SK-N-SH (cell line): Measurements from ENCODE around the gene CAD. TPM values are rescaled to one million over a fixed set of nuclear protein-coding genes. Genes with fewer than 3 reads are reported as not detected.

ENCODE experiments used
- CTCF ChIA-PET: fragments of 300-600, 350-600 bp; formaldehyde crosslinking; extraction: SDS; loops from one replicate; lab custom pipeline; 2021; lab: Yijun Ruan, JAX
- POLR2A ChIA-PET: fragments of 350-600 bp; sonication (Branson Sonifier 250); formaldehyde crosslinking; extraction: SDS; loops from one replicate; lab custom pipeline; 2020; ENCODE audit warnings: antibody characterized with exemption, inconsistent platforms; lab: Yijun Ruan, JAX
- DNase-seq: peaks from one replicate; pipeline ENCODE4 v3.0.0; 2012
- H2AFZ ChIP-seq: fragments of 200-600 bp; sonication (generic); 2 replicates; pipeline ENCODE4 v1.8.1; 2016; ENCODE audit warnings: antibody characterized with exemption, mild to moderate bottlenecking, low read depth
- H3F3A ChIP-seq: fragments of 200-600 bp; sonication (generic); replicated peaks from 2 replicates; pipeline ENCODE3; 2016; ENCODE audit warnings: antibody characterized with exemption, mild to moderate bottlenecking; ENCODE audit not compliant: insufficient read depth
- H3K27ac ChIP-seq, 2 experiments: fragments of 200-500 bp in 1 of 2; fragments of 200-600 bp in 1 of 2; sonication (Bioruptor generic) in 1 of 2; sonication (generic), shearing (Covaris generic) in 1 of 2; 2 replicates each; pipeline versions ENCODE4 v1.5.1 to v1.6.1; 2014 to 2016; ENCODE audit warnings: low read depth in 2 of 2, inconsistent platforms in 1 of 2, low read length in 1 of 2, mild to moderate bottlenecking in 1 of 2, mixed read lengths in 1 of 2
- H3K27me3 ChIP-seq: fragments of 200-600 bp; sonication (generic), shearing (Covaris generic); 2 replicates; pipeline ENCODE4 v1.6.1; 2016; ENCODE audit warnings: mixed run types; ENCODE audit not compliant: insufficient read depth
- H3K36me3 ChIP-seq, 2 experiments: fragments of 200-500 bp in 1 of 2; fragments of 200-600 bp in 1 of 2; sonication (Bioruptor generic) in 1 of 2; sonication (generic) in 1 of 2; replicated peaks in 1 of 2; 2 replicates each; pipeline versions ENCODE3 to v1.5.1; 2014 to 2016; ENCODE audit warnings: low read length in 1 of 2, mild to moderate bottlenecking in 1 of 2; ENCODE audit not compliant: insufficient read depth in 2 of 2, control insufficient read depth in 1 of 2
- H3K4me1 ChIP-seq, 2 experiments: fragments of 200-500 bp in 1 of 2; fragments of 200-600 bp in 1 of 2; sonication (Bioruptor generic) in 1 of 2; sonication (generic), shearing (Covaris generic) in 1 of 2; 2 replicates each; pipeline versions ENCODE4 v1.5.1 to v1.6.1; 2014 to 2016; ENCODE audit warnings: low read depth in 1 of 2, low read length in 1 of 2, mixed run types in 1 of 2; ENCODE audit not compliant: insufficient read depth in 2 of 2, control insufficient read depth in 1 of 2
- H3K4me2 ChIP-seq: fragments of 200-600 bp; sonication (generic), shearing (Covaris generic); 2 replicates; pipeline ENCODE4 v1.6.1; 2017; ENCODE audit warnings: mixed run types
- H3K4me3 ChIP-seq, 2 experiments: fragments of 200-500 bp in 1 of 2; fragments of 200-600 bp in 1 of 2; sonication (Bioruptor generic) in 1 of 2; sonication (generic), shearing (Covaris generic) in 1 of 2; 2 replicates each; pipeline versions ENCODE4 v1.5.1 to v1.8.1; 2014 to 2016; ENCODE audit warnings: low read depth in 2 of 2, inconsistent platforms in 1 of 2, low read length in 1 of 2, mild to moderate bottlenecking in 1 of 2, mixed read lengths in 1 of 2, moderate library complexity in 1 of 2
- H3K79me2 ChIP-seq: fragments of 200-600 bp; sonication (generic); 2 replicates; pipeline ENCODE4 v1.8.1; 2017; ENCODE audit warnings: mild to moderate bottlenecking; ENCODE audit not compliant: insufficient read depth
- H3K9ac ChIP-seq: fragments of 200-600 bp; sonication (generic); 2 replicates; pipeline ENCODE4 v1.6.1; 2017; ENCODE audit warnings: mixed run types
- H3K9me2 ChIP-seq: fragments of 200-600 bp; sonication (generic); 2 replicates; pipeline ENCODE4 v1.6.1; 2017; ENCODE audit warnings: mixed run types
- H3K9me3 ChIP-seq: fragments of 200-600 bp; sonication (generic); 2 replicates; pipeline ENCODE4 v1.6.1; 2017; ENCODE audit warnings: mixed run types, mild to moderate bottlenecking, moderate library complexity
- H4K20me1 ChIP-seq: fragments of 200-600 bp; sonication (generic); 2 replicates; pipeline ENCODE4 v1.6.1; 2017; ENCODE audit warnings: mild to moderate bottlenecking, mixed run types; ENCODE audit not compliant: insufficient read depth
- EP300 ChIP-seq, 2 experiments: IDR thresholded peaks; 2 replicates each; pipeline versions ENCODE4 v1.4.0 to v1.6.1; 2012; ENCODE audit warnings: borderline replicate concordance in 1 of 2, low read depth in 1 of 2, low read length in 1 of 2
- EZH2phosphoT487 ChIP-seq: fragments of 200-600 bp; sonication (generic); IDR thresholded peaks from 2 replicates; pipeline ENCODE4 v1.6.1; 2017; ENCODE audit warnings: low read depth, mixed run types, mild to moderate bottlenecking, antibody characterized with exemption, moderate library complexity, borderline replicate concordance
- GABPA ChIP-seq: IDR thresholded peaks from 2 replicates; pipeline ENCODE4 v1.4.0; 2012; ENCODE audit warnings: low read depth, mild to moderate bottlenecking
- GATA2 ChIP-seq: sonication (generic); formaldehyde crosslinking; IDR thresholded peaks from 2 replicates; pipeline ENCODE4 v1.5.0; 2020; ENCODE audit warnings: mild to moderate bottlenecking, missing genetic modification reagents
- IRF3 ChIP-seq: fragments of 150-350 bp; IDR thresholded peaks from 2 replicates; pipeline ENCODE4 v1.6.1; 2016; ENCODE audit warnings: mild to moderate bottlenecking, low read depth, low read length
- JUND ChIP-seq: IDR thresholded peaks from 2 replicates; pipeline ENCODE4 v1.4.0; 2012
- NRF1 ChIP-seq: IDR thresholded peaks from 2 replicates; pipeline ENCODE4 v1.6.1; 2012; ENCODE audit warnings: low read depth, mild to moderate bottlenecking, low read length
- RAD21 ChIP-seq: IDR thresholded peaks from 2 replicates; pipeline ENCODE4 v1.6.1; 2012; ENCODE audit warnings: mild to moderate bottlenecking, low read length
- RFX5 ChIP-seq: IDR thresholded peaks from 2 replicates; pipeline ENCODE4 v1.6.1; 2012; ENCODE audit warnings: mild to moderate bottlenecking, improper control_type of control experiment, low read length
- SIN3A ChIP-seq: IDR thresholded peaks from 2 replicates; pipeline ENCODE4 v1.6.1; 2012; ENCODE audit warnings: low read depth, mild to moderate bottlenecking, low read length, moderate library complexity, borderline replicate concordance
- TCF12 ChIP-seq: IDR thresholded peaks from 2 replicates; pipeline ENCODE4 v1.4.0; 2012
- TEAD4 ChIP-seq: IDR thresholded peaks from 2 replicates; pipeline ENCODE4 v1.4.0; 2012; ENCODE audit warnings: mild to moderate bottlenecking, borderline replicate concordance; ENCODE audit not compliant: insufficient read depth
- ZBTB33 ChIP-seq: IDR thresholded peaks from 2 replicates; pipeline ENCODE4 v1.4.0; 2012; ENCODE audit warnings: low read depth, borderline replicate concordance
- WGBS: methylation state at CpG from one replicate; pipeline ENCODE4 v1.1.6; 2017; ENCODE audit warnings: low lambda C conversion rate; 5-methylcytosine and 5-hydroxymethylcytosine counted together
- polyA plus RNA-seq, 3 experiments: library from polyadenylated mRNA; depleted of rRNA; stranded (reverse); fragments of >200 nt; gene quantifications; 2 replicates each; pipeline ENCODE4 v1.2.3, GENCODE V29; 2012

Gene CAD
- polyA plus RNA-seq, 1 of the 3 experiments (the other 2 are of a cell fraction) = 47.6 TPM

GRCh38 chr2:27278010-27278409, 60.8 kb downstream of the CAD start (continued):
- TF ChIP-seq IRF3 (no peak), RFX5 (no peak), RAD21 (no peak), GATA2 (no peak), EZH2phosphoT487 (no peak), EP300 (IDR thresholded peaks at IDR 0.05; ENCODE audit: borderline replicate concordance in 1 of 2, low read depth in 1 of 2, low read length in 1 of 2) (no peak), NRF1 (no peak), TEAD4 (no peak)
- TF ChIP-seq, all 33 proteins: peak for 0

- H2AFZ ChIP-seq = no peak overlapping the region
- H3K79me2 ChIP-seq = no peaks in the 10 kb centered on the region
- H3K36me3 ChIP-seq = no peaks in the 10 kb centered on the region
- no peaks in the 10 kb centered on the region for H4K20me1 ChIP-seq
- H3K9me2 ChIP-seq = no peaks in the 10 kb centered on the region
- peaks cover 0 to 23% of the 10 kb centered on the region in 2 experiments; a peak in 3 of 4 replicates for H3K4me1 ChIP-seq
- H3K9ac ChIP-seq = no peak overlapping the region
- no peaks in the 10 kb centered on the region for H3F3A ChIP-seq
- no peak overlapping the region for H3K4me3 ChIP-seq
- peaks cover 14% of the 10 kb centered on the region; the same call in 1 of the 2 replicates for H3K27me3 ChIP-seq
- no peak for DNase-seq
- no peaks in the 10 kb centered on the region for H3K9me3 ChIP-seq
- 69% methylated on average over 3 of the region's 3 CpGs for WGBS
- CTCF ChIA-PET = interaction anchor here (1.0 to 18.0 kb wide), 34 partner anchors 13 to 319 kb away, joined by 3 to 392 read pairs (median 12); partner anchors contain the start of genes ATRAID, CAD, CGREF1 and KHK
- POLR2A ChIA-PET = interaction anchor here (2.0 kb wide), 1 partner anchor 16 kb away, joined by 7 read pairs; no protein-coding TSS in a partner anchor
- no peak overlapping the region for H3K4me2 ChIP-seq
- H3K27ac ChIP-seq = no peak overlapping the region
- no peak for TF ChIP-seq RAD21
- no peak for TF ChIP-seq TCF12
- no peak for TF ChIP-seq RFX5
- no peak for TF ChIP-seq GABPA
- no peak for TF ChIP-seq JUND
- TF ChIP-seq ZBTB33 = no peak
- no peak for TF ChIP-seq EP300 (IDR thresholded peaks at IDR 0.05; ENCODE audit: borderline replicate concordance in 1 of 2, low read depth in 1 of 2, low read length in 1 of 2)
- TF ChIP-seq TEAD4 = no peak
- no peak for TF ChIP-seq NRF1
- TF ChIP-seq SIN3A = no peak
- no peak for TF ChIP-seq IRF3
These were observed 63.7 kb downstream of the CAD start for GRCh38 chr2:27280826-27281225.
